IPS DF 4.7 (cell line): ENCODE measurements around the gene KIF15.

Experiments
- DNase-seq: peaks from one replicate; pipeline ENCODE4 v3.0.0-alpha.2; 2013; ENCODE audit warnings: low spot score; ENCODE audit errors: extremely low read depth

KIF15 gene

DNA sequence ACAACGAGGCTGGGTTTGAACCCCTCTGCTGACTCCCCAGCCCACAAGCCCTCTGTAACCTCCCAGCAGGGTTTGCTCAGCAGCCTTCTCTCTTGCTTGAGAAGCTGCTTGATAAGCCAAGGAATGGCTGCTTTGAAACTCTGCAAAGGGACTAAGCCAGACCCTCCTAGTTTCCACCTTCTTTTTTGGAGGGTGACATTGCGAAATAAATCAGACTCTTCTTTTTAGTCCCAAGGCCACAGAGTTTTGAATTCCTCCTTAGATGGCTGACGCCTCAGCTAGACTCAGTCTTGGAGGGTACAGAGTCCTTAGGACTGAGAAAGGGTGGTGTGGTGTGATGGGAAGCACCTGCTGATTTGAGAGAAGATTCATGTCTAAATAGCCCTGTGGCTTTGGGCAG is 114.0 kb downstream of the KIF15 start:
- no peak for DNase-seq

- DNase-seq = no peak
These were observed 115.7 kb downstream of the KIF15 start for GRCh38 chr3:44877333-44877732.

DNA sequence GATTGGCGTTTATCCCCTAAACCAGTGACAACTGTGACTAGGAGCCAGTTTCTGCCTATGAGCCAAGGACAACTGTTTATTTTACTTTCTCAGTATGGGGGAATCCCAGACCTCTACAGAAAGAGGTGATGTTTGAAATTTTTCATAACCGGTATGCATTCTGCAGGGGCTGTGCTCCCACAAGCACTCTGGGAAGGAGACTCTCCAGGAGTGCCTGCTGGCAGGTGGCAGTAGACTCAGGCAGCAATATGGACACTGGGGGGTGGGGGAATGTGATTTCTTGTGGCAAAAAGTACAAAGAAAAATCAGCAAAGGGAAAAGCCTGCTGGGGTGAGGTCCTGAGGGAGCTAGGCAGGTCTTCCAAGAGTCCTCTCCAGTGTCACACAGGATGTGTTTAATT is 118.7 kb downstream of the KIF15 start:
- no peak for DNase-seq

DNA sequence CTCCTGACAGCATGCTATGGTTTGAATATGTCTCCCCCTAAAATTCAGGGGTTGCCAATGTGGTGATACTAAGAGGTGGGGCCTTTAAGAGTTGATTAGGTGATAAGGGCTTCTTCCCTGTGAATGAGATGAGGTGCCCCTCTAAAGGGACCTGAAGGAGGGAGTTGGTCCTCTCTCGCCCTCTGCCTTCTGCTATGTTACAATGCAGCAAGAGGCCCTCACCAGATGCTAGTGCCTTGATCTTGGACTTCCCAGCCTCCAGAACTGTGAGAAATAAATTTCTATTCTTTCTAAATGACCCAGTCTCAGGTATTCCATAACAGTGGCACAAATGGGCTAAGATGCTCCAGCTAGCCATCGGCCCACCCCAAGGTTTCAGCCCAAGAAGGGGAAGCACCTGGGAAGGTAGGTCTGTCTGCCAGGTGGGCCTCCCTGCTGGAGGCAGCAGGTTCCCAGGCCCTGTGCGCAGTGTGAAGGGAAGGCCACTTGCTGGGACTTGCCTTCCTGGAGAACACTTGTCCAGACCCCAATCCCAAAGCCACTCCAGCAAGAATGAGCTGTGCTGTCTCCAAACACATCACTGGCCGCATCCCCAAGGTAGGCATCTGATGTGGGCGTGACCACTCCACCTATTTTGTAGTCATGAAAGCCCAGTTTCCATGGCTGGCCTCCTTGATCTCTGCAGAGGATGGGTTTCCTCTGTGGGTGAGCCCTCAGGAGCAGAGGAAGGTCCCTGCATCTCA is 121.8 kb downstream of the KIF15 start:
- DNase-seq = no peak

GRCh38 chr3:44883999-44884431 is 122.4 kb downstream of the KIF15 start:
- DNase-seq = no peak

DNA sequence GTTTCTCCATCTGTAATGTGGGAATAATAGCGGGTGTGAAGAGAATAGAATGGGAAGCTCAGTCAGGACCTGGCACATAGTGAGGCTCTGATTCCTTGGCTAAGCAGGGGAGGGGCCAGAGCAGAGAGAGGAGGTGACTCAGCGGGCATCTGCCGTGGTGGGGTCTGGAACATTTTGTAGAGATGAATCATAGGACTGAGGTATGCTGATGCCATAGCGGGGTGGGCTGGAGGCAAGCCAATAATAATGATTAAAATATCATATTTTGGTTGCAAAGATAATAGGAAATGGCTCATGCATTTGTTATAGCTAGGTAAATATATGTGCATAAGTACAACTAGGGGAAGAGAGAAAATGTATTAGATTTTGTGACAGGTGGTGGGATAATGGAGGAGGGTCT is 124.0 kb downstream of the KIF15 start:
- no peak for DNase-seq

DNA sequence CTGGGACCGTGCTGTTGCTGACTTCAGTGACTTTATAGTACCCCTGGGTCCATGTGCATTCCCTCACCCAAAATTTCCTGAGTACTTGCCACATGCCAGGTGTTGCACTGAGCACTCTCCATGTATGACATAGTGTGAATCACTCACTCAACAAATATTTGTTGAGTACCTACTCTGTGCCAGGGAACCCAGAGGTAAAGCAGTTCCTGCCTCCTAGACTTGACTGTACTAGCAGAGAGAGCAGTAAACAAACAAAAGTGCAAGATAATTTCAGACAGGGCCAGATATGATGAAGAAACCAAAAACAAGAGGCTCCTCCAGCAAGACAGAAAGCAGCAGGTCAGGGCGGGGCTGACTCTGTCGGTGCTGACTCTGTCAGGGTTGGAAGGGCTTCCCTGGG is 125.0 kb downstream of the KIF15 start:
- DNase-seq = no peak

DNA sequence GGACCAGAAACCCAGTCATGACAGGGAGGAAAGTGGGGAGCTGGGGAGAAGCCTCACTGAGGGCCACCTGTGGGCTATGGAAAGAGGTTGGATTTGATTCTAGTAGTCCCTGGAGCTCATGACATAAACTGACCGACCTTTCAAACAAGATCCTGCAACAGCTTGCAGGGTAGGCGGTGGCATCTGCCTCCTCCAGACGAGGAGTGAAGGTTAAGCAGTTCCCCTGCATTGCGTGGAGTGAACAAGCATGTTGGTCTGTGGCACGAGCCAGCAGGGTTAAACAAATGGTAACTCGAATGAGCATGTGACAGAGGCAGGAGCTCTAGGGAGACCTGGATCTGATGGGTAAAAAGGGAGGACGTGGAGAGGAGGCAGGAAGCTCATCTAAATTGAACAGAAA is 125.5 kb downstream of the KIF15 start:
- no peak for DNase-seq

DNA sequence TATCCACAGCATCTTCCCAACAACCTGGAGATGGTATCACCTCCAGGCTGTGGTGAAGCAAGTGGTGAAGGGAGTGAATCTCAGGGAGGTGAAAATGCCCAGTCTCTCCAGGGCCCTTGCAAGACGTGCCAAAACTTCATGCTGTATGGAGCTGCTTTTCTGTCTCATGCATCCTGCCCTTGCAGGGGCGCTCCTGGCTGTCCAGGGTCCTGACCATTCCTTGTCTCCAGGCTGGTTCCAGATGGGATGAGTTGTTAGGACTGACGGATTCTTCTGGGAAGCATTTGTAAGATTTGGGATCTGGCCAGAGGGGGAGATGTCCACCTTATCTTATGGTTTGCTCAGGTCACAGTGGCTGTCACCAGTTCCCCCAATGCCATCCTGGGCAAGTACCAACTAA is 128.7 kb downstream of the KIF15 start:
- no peak for DNase-seq

DNA sequence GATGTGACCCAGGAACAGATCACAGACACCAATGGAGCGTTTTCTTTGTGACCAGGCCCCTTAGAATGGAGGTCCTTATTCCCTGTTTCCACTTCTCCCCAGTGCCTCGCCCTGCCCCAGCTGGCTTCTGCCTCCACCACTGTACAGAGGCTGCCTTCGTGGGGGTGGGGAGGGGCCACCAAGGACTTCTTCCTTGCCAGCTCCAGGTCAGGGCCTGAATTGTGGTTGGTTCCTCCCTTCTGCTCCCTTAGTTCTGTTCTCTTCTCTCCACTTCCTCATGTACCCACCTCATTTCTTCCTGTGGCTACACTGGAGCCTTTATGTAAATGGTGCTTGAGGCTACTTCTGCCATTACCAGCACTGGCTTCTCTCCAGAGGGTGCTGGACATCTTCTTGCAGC is 129.3 kb downstream of the KIF15 start:
- no peak for DNase-seq

DNA sequence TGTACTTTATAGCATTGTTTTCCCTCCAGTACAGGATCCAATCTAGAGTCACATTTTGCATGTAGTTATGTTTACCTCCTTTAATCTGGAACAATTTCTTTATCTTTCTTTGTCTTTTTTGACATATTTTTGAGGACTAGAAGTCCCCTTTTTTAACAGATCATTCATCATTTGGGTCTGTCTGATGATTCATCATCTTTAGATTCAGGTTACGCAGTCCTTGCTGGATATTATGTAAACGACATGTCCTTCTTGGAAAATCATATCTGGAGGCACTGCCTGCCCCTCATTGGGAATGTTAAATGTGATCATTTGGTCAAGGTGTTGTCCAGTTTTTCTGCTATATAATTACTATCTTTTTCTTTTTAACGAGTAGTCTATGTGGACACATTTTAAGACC is 131.1 kb downstream of the KIF15 start:
- DNase-seq = no peak

DNA sequence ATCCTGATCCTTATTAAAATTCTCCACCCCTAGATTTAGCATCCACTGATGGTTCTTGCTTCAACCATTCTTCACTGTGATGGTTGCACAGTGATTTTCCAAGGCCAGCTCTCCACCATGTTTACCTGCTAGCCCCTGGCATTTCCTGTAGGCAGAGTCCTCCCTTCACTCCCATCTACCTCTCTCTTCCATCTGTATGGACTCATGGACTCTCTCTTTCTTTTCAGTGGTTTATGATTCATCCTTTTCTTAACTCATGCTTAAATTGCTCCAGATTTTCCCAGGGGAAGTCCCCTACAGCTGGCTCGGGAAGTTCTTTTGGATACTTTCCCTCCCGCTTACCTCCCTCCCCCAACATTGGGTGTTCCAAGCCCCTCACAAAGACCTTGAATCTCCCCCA is 131.5 kb downstream of the KIF15 start:
- no peak for DNase-seq

DNA sequence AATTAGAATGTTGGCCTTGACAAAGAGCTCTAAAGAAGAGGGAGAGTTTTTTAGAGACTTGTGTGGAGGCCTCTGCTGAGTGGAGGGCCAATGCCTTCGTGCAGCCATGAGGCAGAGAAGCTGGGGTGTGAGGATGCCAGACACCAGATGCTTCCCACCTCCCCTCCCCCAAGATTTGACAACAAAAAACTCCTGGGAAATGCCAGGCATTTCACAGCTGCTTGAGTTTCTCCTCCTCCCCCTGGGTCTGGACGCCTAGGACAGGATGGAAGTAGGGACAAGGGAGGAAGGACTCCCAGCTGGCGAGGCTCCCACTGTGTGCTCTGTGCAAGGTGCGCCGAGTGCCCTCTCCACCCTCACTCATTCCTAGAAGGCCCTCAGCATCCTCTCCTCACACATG is 132.9 kb downstream of the KIF15 start:
- DNase-seq = no peak

DNA sequence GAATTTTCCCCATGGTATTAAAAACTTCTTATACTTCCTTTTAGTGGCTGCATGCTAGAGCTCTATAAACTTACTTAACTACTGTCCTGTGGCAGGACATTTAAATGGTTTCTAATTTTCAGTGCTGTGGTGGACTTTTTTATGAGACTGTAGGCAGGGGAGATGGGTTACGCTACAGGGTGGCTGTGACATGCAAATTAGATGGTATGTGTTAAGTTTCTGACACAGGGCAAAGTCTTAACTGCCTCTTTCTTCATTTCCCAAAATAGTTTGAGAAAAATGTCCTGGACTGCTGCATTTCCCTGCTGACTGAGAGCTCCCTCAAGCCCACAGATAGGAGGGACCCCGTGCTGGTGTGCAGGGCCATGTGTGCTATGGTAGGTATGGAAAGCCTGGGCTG is 134.8 kb downstream of the KIF15 start:
- DNase-seq = no peak

DNA sequence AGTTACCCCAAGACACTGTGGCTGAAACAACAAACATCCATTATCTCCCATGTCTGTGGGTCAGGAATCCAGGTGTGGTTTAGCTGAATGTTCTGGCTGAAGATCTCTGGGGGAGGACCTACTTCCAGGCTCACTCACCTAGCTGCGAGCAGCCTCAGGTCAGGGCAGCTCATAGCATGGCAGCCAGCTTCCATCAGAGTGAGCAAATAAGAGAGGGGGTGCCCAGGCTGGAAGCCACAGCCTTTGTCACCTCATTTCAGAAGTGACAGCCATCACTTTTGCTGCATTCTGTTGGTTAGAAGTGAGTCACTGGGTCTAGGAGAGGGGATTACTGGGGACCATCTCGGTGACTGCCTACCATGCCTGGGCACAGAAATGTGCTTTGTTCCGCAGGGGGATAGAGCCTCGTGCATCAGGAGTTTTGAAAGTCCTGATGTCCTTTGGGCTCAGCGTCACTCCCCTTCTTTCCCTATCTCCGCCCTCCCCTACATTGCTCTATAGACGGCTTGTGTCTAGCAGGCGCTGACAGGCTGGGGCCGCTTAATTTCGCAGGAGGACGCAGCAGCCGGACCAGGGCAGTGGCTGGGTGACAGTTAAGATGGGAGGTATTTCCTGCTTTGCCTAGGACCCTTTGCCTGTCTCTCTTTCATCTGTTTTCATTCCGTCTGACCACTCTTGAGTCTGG is 138.2 kb downstream of the KIF15 start:
- no peak for DNase-seq

- DNase-seq = no peak
These were observed 141.0 kb downstream of the KIF15 start for GRCh38 chr3:44902628-44903027.
